Breast epithelium (tissue), 3 donors: Measurements from ENCODE around the gene IREB2.

Experiments
- POLR2A ChIP-seq: fragments of 450-650 bp; IDR thresholded peaks from one replicate; pipeline ENCODE4 v1.6.1; 2016; ENCODE audit warnings: antibody characterized with exemption, mild to moderate bottlenecking, moderate library complexity
- POLR2AphosphoS5 ChIP-seq, 3 donors: sonication (generic); formaldehyde crosslinking; IDR thresholded peaks; one replicate each; pipeline ENCODE4 v1.6.1; 2017; ENCODE audit warnings: antibody characterized with exemption in 3 of 3

DNA sequence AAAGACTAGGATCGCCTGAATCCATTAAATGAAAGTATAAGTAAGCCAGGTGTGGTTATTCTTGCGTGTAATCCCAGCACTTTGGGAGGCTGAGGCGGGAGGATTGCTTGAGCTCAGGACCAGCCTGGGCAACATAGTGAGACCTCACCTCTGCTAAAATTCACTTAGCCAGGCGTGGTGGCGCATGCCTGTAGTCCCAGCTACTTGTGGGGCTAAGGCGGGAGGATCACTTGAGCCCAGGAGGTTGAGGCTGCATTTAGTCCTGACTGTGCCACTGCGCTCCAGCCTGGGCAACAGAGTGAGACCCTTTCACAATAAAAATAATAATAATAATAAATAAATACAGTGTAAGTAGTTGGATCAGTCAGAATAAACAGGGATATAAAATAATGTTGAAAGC, 43.9 kb downstream of the IREB2 start:
- TF ChIP-seq POLR2A (no peak), POLR2AphosphoS5 (IDR thresholded peaks at IDR 0.05) (no peak)
